Epithelial cell of esophagus (primary cell): ENCODE data around the gene WBP11.

Source experiments
- DNase-seq: peaks from one replicate; pipeline ENCODE4 v3.0.0; 2010; ENCODE audit warnings: low read depth
- H3K4me3 ChIP-seq: 2 replicates; pipeline ENCODE4 v1.5.1; 2011; ENCODE audit warnings: mild to moderate bottlenecking, low read length, control low read depth
- CTCF ChIP-seq: IDR thresholded peaks from 2 replicates; pipeline ENCODE4 v1.5.1; 2011; ENCODE audit warnings: low read depth, mild to moderate bottlenecking, low read length, control low read depth, inconsistent platforms; ENCODE audit not compliant: insufficient read depth; ENCODE audit errors: missing control alignments

The WBP11 gene

GRCh38 chr12:14803011-14803829 is at the start of gene WBP11, which contains the start of gene C12orf60:
Gene WBP11, minus strand, starts transcription at chr12:14803478. Its CDS starts 2,095 bp downstream, at chr12:14801383.
Gene C12orf60, plus strand, starts transcription at chr12:14803670. Its CDS starts 19,266 bp downstream, at chr12:14822936.
- H3K4me3 ChIP-seq: peak within 1 kb of the TSS; percentile 94
- DNase-seq: peak; percentile 99
- TF ChIP-seq CTCF: no peak

- DNase-seq: no peak
- no peak overlapping the region for H3K4me3 ChIP-seq
- TF ChIP-seq CTCF: no peak
Observed at GRCh38 chr12:14852880-14853279, 49.6 kb upstream of the WBP11 start.

DNA sequence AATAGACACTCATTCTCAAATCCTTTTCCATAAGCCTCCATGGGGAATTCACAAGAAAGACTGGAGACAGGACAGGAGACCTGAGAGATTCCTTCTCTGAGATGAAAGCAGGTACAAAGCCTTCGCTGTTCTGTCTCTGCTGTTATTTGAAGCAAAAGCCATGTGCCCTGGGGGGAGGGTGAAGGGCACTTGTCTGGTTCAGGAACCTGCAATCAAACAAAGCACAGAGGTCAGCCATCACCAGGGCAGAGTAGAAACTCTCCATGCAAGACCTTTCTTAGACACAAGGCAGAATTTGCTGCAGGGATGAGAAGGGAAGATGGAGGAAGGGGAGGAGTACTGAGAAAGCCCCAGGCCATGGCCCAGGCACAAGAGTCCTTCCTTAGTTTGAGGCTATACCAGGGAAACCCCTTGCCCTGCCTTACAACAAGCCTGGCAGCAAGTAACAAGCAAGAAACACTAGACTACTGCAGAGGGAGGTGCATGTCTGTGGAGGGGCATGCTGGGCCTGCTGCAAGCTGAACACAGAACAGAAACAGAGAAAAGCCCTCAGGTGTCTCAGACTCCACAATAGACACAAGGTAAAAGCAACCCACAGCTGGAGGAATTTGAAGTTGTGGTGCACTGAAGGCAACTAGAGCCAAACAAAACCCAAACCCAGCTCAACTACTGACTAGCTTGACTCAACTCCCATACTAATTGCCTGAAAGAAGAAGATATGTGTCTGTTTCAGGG is 47.8 kb upstream of the WBP11 start:
- no peak for TF ChIP-seq CTCF
- no peak for DNase-seq
- no peak overlapping the region for H3K4me3 ChIP-seq

- no peak for TF ChIP-seq CTCF
- DNase-seq: peak; percentile 32
- H3K4me3 ChIP-seq: no peak overlapping the region
Observed at GRCh38 chr12:14849661-14850060, 46.4 kb upstream of the WBP11 start.

DNA sequence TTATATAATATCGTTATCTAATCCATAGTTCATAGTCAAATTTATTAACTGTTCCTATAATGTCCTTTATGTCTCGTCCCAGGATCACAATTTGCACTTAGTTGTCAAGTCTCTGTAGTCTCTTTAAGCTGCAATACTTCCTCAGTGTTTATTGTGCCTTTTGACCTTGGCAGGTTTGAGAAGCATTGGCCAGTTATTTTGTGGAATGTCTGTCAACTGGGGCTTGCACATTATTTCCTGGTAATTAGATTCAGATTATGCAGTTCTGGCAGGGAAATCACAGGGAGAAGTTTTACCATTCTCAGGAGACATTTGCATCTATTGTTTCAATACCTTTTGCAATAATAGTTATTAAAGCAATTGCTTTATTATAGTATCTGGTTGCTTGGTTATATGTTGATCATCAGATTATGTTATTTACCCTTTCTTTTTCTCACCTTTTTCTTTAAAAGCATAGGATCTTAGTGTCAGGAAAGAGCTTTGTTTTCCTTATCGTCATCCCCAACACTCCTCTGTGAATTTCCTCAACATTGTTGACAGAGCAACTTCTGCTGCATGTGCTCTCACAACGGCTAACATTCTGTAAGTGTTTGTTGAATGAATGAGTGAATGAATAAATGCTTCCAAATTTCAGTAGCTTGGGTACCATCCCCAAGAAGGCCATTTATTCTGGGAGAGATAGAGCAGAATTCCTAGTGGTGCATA is 43.8 kb upstream of the WBP11 start:
- no peak for TF ChIP-seq CTCF
- no peak overlapping the region for H3K4me3 ChIP-seq
- no peak for DNase-seq

- no peak for TF ChIP-seq CTCF
- no peak for DNase-seq
- no peak overlapping the region for H3K4me3 ChIP-seq
Observed at GRCh38 chr12:14846042-14846587, 42.8 kb upstream of the WBP11 start.
